WTC11 (cell line): ENCODE data around the gene SMIM11.

ENCODE experiments used
- NFYB ChIP-seq: sonication (generic); formaldehyde crosslinking; conservative IDR thresholded peaks from 2 replicates; pipeline ENCODE4 v1.8.0; 2022; ENCODE audit warnings: low read depth, missing genetic modification reagents
- RELA ChIP-seq: sonication (generic); formaldehyde crosslinking; IDR thresholded peaks from 2 replicates; pipeline ENCODE4 v1.8.1; 2022; ENCODE audit warnings: missing genetic modification reagents, mild to moderate bottlenecking, borderline replicate concordance
- TF ChIP-seq, protein P1 (sequence below): fragments of 200-600 bp; IDR thresholded peaks from 2 replicates; pipeline ENCODE4 v1.8.0; 2022; ENCODE audit warnings: antibody characterized with exemption

GRCh38 chr21:34343838-34344381 is 31.4 kb upstream of the SMIM11 start:
- TF ChIP-seq, protein P1, sequence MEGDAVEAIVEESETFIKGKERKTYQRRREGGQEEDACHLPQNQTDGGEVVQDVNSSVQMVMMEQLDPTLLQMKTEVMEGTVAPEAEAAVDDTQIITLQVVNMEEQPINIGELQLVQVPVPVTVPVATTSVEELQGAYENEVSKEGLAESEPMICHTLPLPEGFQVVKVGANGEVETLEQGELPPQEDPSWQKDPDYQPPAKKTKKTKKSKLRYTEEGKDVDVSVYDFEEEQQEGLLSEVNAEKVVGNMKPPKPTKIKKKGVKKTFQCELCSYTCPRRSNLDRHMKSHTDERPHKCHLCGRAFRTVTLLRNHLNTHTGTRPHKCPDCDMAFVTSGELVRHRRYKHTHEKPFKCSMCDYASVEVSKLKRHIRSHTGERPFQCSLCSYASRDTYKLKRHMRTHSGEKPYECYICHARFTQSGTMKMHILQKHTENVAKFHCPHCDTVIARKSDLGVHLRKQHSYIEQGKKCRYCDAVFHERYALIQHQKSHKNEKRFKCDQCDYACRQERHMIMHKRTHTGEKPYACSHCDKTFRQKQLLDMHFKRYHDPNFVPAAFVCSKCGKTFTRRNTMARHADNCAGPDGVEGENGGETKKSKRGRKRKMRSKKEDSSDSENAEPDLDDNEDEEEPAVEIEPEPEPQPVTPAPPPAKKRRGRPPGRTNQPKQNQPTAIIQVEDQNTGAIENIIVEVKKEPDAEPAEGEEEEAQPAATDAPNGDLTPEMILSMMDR = no peak
- TF ChIP-seq RELA (CRISPR knock-in tag) = no peak
- no peak for TF ChIP-seq NFYB (CRISPR knock-in tag)
